Effector memory CD4-positive, alpha-beta T cell (primary cell): ENCODE measurements around the gene USP17L29.
"Not testable (repeated sequence)": the region's sequence is repeated elsewhere in the genome, so short reads cannot be mapped to it uniquely, and the experiment has no call there.

ENCODE experiments used
- DNase-seq, 3 donors: peaks; one replicate each; pipeline ENCODE4 v3.0.0-alpha.2; 2020
- H3K27ac ChIP-seq: 2 replicates; pipeline ENCODE4 v1.7.0; 2013; ENCODE audit warnings: mild to moderate bottlenecking, low read length, moderate library complexity; ENCODE audit not compliant: insufficient read depth, poor library complexity, severe bottlenecking
- H3K27me3 ChIP-seq: replicated peaks from 2 replicates; pipeline ENCODE4 v1.7.0; 2013; ENCODE audit warnings: mild to moderate bottlenecking, low read length; ENCODE audit not compliant: insufficient read depth, control insufficient read depth, poor library complexity, severe bottlenecking
- H3K36me3 ChIP-seq: 2 replicates; pipeline ENCODE4 v1.7.0; 2013; ENCODE audit warnings: mild to moderate bottlenecking, low read length, moderate library complexity; ENCODE audit not compliant: control insufficient read depth, insufficient read depth
- H3K4me1 ChIP-seq: 2 replicates; pipeline ENCODE4 v1.7.0; 2013; ENCODE audit warnings: low read length, mild to moderate bottlenecking; ENCODE audit not compliant: control insufficient read depth, insufficient read depth, poor library complexity, severe bottlenecking
- H3K4me3 ChIP-seq: 2 replicates; pipeline ENCODE4 v1.7.0; 2013; ENCODE audit warnings: low read length, low read depth, mild to moderate bottlenecking; ENCODE audit not compliant: insufficient read depth, poor library complexity, severe bottlenecking
- H3K9me3 ChIP-seq: 2 replicates; pipeline ENCODE4 v1.7.0; 2013; ENCODE audit warnings: mild to moderate bottlenecking, low read length, moderate library complexity; ENCODE audit not compliant: control insufficient read depth
- total RNA-seq, 3 donors: gene quantifications; one replicate each; lab custom pipeline; 2026; lab: John Stamatoyannopoulos, UW

Gene USP17L29
- total RNA-seq = 0 reads per million in 3 donors

DNA sequence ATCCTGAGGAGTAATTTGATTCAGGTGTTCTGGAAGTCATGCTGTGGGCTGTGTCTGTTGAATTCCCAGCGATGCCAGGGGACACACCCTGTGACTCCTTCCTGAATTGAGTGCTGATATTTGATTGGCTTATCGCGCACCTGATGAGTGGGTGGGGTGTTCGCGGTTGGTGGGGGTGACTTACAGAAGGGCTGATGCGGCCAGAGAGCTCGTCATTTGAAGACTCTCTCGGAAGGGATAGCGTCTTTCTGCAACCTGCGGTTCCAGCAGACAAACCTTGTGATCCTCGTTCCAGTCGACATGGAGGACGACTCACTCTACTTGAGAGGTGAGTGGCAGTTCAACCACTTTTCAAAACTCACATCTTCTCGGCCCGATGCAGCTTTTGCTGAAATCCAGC, at the start of gene USP17L29:
TSS of gene USP17L29 (plus strand) at position 301 of the 400 bp plus-strand sequence. CDS start at position 301, 0 bp downstream.
- DNase-seq = not testable (repeated sequence)

DNA sequence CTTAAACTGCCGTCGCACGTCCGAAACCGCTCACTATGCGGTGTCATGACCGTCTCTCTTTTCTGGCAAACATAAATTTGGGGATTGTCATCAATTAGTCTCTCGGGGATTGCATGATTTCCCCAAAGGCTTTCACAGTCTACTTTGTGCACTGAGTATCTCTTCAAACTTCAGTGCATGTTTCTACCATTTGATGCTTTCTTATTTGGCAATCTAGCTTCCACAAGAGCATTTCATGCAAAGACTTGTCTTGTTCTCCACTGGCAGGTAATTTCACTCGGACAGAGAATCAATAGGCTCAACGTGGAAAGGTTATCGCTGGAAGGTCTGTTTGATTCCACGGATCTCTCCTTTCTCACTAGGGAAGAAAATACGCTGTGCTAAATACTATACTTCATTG, 29.2 kb upstream of the USP17L29 start:
- not testable (repeated sequence) for H3K4me3 ChIP-seq, H3K27ac ChIP-seq, DNase-seq, H3K4me1 ChIP-seq, H3K27me3 ChIP-seq, H3K9me3 ChIP-seq, H3K36me3 ChIP-seq

More for the DNA sequence above, at the start of gene USP17L29:
- H3K36me3 ChIP-seq, H3K4me3 ChIP-seq, H3K9me3 ChIP-seq, H3K27ac ChIP-seq, H3K4me1 ChIP-seq, H3K27me3 ChIP-seq: not testable (repeated sequence)

GRCh38 chr4:9324865-9325264, 28.6 kb upstream of the USP17L29 start, which contains the start of gene USP17L24:
USP17L24 (plus strand) TSS chr4:9325165; CDS start chr4:9325165, 0 bp downstream.
- not testable (repeated sequence) for DNase-seq, H3K27ac ChIP-seq, H3K36me3 ChIP-seq, H3K4me3 ChIP-seq, H3K9me3 ChIP-seq, H3K27me3 ChIP-seq, H3K4me1 ChIP-seq

DNA sequence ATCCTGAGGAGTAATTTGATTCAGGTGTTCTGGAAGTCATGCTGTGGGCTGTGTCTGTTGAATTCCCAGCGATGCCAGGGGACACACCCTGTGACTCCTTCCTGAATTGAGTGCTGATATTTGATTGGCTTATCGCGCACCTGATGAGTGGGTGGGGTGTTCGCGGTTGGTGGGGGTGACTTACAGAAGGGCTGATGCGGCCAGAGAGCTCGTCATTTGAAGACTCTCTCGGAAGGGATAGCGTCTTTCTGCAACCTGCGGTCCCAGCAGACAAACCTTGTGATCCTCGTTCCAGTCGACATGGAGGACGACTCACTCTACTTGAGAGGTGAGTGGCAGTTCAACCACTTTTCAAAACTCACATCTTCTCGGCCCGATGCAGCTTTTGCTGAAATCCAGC, 23.8 kb upstream of the USP17L29 start, which contains the start of gene USP17L25:
TSS of gene USP17L25 (plus strand) at position 301 of the 400 bp plus-strand sequence. CDS start at position 301, 0 bp downstream.
- H3K4me1 ChIP-seq, H3K27me3 ChIP-seq, H3K36me3 ChIP-seq, H3K4me3 ChIP-seq, H3K9me3 ChIP-seq, DNase-seq, H3K27ac ChIP-seq: not testable (repeated sequence)

DNA sequence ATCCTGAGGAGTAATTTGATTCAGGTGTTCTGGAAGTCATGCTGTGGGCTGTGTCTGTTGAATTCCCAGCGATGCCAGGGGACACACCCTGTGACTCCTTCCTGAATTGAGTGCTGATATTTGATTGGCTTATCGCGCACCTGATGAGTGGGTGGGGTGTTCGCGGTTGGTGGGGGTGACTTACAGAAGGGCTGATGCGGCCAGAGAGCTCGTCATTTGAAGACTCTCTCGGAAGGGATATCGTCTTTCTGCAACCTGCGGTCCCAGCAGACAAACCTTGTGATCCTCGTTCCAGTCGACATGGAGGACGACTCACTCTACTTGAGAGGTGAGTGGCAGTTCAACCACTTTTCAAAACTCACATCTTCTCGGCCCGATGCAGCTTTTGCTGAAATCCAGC, 19.1 kb upstream of the USP17L29 start, which contains the start of gene USP17L26:
TSS of gene USP17L26 (plus strand) at position 301 of the 400 bp plus-strand sequence. CDS start at position 301, 0 bp downstream.
- not testable (repeated sequence) for H3K4me3 ChIP-seq, H3K4me1 ChIP-seq, H3K27ac ChIP-seq, DNase-seq, H3K36me3 ChIP-seq, H3K27me3 ChIP-seq, H3K9me3 ChIP-seq

- not testable (repeated sequence) for DNase-seq, H3K4me1 ChIP-seq, H3K9me3 ChIP-seq, H3K36me3 ChIP-seq, H3K27ac ChIP-seq, H3K4me3 ChIP-seq, H3K27me3 ChIP-seq
Measured at GRCh38 chr4:9339103-9339502, 14.3 kb upstream of the USP17L29 start, which contains the start of gene USP17L5. USP17L5 (plus strand) TSS chr4:9339403; CDS start chr4:9339403, 0 bp downstream.

DNA sequence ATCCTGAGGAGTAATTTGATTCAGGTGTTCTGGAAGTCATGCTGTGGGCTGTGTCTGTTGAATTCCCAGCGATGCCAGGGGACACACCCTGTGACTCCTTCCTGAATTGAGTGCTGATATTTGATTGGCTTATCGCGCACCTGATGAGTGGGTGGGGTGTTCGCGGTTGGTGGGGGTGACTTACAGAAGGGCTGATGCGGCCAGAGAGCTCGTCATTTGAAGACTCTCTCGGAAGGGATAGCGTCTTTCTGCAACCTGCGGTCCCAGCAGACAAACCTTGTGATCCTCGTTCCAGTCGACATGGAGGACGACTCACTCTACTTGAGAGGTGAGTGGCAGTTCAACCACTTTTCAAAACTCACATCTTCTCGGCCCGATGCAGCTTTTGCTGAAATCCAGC, 9.6 kb upstream of the USP17L29 start, which contains the start of gene USP17L27:
TSS of gene USP17L27 (plus strand) at position 301 of the 400 bp plus-strand sequence. CDS start at position 301, 0 bp downstream.
- DNase-seq, H3K27ac ChIP-seq, H3K4me1 ChIP-seq, H3K4me3 ChIP-seq, H3K9me3 ChIP-seq, H3K36me3 ChIP-seq, H3K27me3 ChIP-seq: not testable (repeated sequence)

- H3K9me3 ChIP-seq, H3K27ac ChIP-seq, H3K4me3 ChIP-seq, H3K4me1 ChIP-seq, H3K27me3 ChIP-seq, DNase-seq, H3K36me3 ChIP-seq: not testable (repeated sequence)
Measured at GRCh38 chr4:9348593-9348992, 4.8 kb upstream of the USP17L29 start, which contains the start of gene USP17L28. USP17L28 (plus strand) TSS chr4:9348893; CDS start chr4:9348893, 0 bp downstream.

DNA sequence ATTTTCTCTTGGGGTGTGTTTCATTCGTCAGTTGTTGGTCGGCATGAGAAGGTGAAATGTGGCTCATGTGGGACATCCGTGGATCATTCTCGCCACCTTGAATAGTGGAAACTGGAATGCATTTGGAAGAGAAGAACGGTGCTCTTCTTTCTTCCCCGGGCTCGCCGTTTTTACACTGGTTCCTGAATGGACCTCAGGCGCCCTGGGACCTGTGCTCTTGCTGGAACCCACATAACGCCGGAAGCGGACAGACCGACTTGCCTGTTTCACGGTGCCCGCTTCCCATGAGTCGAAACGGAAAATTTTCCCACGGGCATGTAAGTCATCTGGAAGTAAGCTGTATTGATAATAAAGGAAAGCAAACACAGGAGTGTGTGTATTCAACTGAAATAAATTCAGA, 2.6 kb upstream of the USP17L29 start:
- H3K27ac ChIP-seq, H3K4me3 ChIP-seq, H3K27me3 ChIP-seq, DNase-seq, H3K4me1 ChIP-seq, H3K9me3 ChIP-seq, H3K36me3 ChIP-seq: not testable (repeated sequence)

DNA sequence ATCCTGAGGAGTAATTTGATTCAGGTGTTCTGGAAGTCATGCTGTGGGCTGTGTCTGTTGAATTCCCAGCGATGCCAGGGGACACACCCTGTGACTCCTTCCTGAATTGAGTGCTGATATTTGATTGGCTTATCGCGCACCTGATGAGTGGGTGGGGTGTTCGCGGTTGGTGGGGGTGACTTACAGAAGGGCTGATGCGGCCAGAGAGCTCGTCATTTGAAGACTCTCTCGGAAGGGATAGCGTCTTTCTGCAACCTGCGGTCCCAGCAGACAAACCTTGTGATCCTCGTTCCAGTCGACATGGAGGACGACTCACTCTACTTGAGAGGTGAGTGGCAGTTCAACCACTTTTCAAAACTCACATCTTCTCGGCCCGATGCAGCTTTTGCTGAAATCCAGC, 9.4 kb downstream of the USP17L29 start, which contains the start of gene USP17L30:
TSS of gene USP17L30 (plus strand) at position 301 of the 400 bp plus-strand sequence. CDS start at position 301, 0 bp downstream.
- not testable (repeated sequence) for H3K27me3 ChIP-seq, H3K36me3 ChIP-seq, H3K27ac ChIP-seq, H3K4me1 ChIP-seq, DNase-seq, H3K4me3 ChIP-seq, H3K9me3 ChIP-seq
